ENCODE data around the gene RRP7A. TPM values are rescaled to one million over a fixed set of nuclear protein-coding genes. Genes with fewer than 3 reads are reported as not detected.
"Not testable (repeated sequence)": the region's sequence is repeated elsewhere in the genome, so short reads cannot be mapped to it uniquely, and the experiment has no call there.

RRP7A gene
- total RNA-seq, 4 donors from 2014 or later = 20.2 to 27.8 (median 26.8) TPM

- 77 to 100% methylated on average over 1 to 4 of the region's 26 CpGs for WGBS, 2 donors
- H3K4me1 ChIP-seq = peaks cover 19 to 20% of the 10 kb centered on the region in 2 donors
- intact Hi-C loops (cut with DNase I) = no loop called here
- H3K27ac ChIP-seq = no peak overlapping the region
- no peaks in the 10 kb centered on the region for H3K36me3 ChIP-seq
- no peaks in the 10 kb centered on the region for H3K9me3 ChIP-seq
- TF ChIP-seq POLR2A (IDR thresholded peaks at IDR 0.05) = no peak
- TF ChIP-seq, protein P1, sequence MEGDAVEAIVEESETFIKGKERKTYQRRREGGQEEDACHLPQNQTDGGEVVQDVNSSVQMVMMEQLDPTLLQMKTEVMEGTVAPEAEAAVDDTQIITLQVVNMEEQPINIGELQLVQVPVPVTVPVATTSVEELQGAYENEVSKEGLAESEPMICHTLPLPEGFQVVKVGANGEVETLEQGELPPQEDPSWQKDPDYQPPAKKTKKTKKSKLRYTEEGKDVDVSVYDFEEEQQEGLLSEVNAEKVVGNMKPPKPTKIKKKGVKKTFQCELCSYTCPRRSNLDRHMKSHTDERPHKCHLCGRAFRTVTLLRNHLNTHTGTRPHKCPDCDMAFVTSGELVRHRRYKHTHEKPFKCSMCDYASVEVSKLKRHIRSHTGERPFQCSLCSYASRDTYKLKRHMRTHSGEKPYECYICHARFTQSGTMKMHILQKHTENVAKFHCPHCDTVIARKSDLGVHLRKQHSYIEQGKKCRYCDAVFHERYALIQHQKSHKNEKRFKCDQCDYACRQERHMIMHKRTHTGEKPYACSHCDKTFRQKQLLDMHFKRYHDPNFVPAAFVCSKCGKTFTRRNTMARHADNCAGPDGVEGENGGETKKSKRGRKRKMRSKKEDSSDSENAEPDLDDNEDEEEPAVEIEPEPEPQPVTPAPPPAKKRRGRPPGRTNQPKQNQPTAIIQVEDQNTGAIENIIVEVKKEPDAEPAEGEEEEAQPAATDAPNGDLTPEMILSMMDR (IDR thresholded peaks at IDR 0.05) = no peak
- no peaks in the 10 kb centered on the region for H3K27me3 ChIP-seq
- DNase-seq = no peak
- H3K4me3 ChIP-seq (replicated peaks in 1 of 3) = no peak overlapping the region
Measured at GRCh38 chr22:42500836-42501179, 18.8 kb downstream of the RRP7A start.

- no peak overlapping the region for H3K4me3 ChIP-seq (replicated peaks in 1 of 3)
- H3K27me3 ChIP-seq = no peaks in the 10 kb centered on the region
- H3K4me1 ChIP-seq = peaks cover 20 to 23% of the 10 kb centered on the region in 2 donors
- H3K36me3 ChIP-seq = no peaks in the 10 kb centered on the region
- peak; percentile 60 to 62 for DNase-seq
- no peaks in the 10 kb centered on the region for H3K9me3 ChIP-seq
- TF ChIP-seq, protein P1 (IDR thresholded peaks at IDR 0.05) = peak in 1 of 6 experiments; percentile 11
- peak in 1 of 2 donors; percentile 25 for TF ChIP-seq POLR2A (IDR thresholded peaks at IDR 0.05)
- intact Hi-C loops (cut with DNase I) = no loop called here
- H3K27ac ChIP-seq = no peak overlapping the region
- 0% methylated on average over 2 of the region's 56 CpGs; no CpG with 5 or more reads in 1 of the 2 donors for WGBS, 2 donors
Measured at GRCh38 chr22:42500161-42500835, 19.3 kb downstream of the RRP7A start.

GRCh38 chr22:42499773-42500160 is 19.8 kb downstream of the RRP7A start:
- peaks cover 20 to 28% of the 10 kb centered on the region in 2 donors for H3K4me1 ChIP-seq
- H3K27me3 ChIP-seq; DNase-seq; intact Hi-C loops (cut with DNase I); H3K27ac ChIP-seq; H3K4me3 ChIP-seq (replicated peaks in 1 of 3); H3K36me3 ChIP-seq; H3K9me3 ChIP-seq: not testable (repeated sequence)
- WGBS, 2 donors = 74 to 77% methylated on average over 14 to 15 of the region's 15 CpGs

DNA sequence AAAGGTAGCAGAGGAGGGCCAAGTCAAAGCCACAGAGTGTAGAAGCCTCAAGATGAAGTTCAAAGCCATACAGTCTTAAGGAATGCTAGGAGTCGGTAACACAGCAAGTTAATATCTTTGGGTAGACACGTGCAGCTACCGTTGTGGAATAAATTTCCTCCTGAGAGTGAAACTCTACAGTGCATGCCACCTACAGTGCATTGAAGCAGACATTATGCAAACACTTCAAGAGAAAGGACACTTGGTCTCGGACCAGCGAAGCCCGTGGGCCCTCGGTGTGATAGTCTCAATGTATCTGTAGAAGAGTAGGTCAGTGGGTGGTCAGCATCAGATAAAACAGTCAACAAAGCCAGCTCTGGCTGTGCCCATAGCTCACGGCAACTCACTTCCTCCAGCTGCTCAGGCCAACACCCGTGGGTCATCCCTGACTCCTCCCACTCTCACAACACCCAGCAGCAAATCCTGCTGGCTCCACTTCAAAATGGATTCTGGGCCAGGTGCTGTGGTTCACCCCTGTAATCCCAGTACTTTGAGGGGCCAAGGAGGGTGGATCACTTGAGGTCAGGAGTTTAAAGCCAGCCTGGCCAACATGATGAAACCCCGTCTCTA is 24.0 kb downstream of the RRP7A start:
- H3K36me3 ChIP-seq; H3K4me3 ChIP-seq (replicated peaks in 1 of 3); intact Hi-C loops (cut with DNase I); H3K9me3 ChIP-seq; H3K27me3 ChIP-seq: not testable (repeated sequence)
- peak overlapping the region in 2 of 3 donors; percentile 28 to 29 for H3K27ac ChIP-seq
- peaks cover 17 to 26% of the 10 kb centered on the region in 2 donors for H3K4me1 ChIP-seq
- peak; percentile 62 to 74 for DNase-seq
- WGBS, 2 donors = 27 to 30% methylated on average over 9 to 10 of the region's 10 CpGs

DNA sequence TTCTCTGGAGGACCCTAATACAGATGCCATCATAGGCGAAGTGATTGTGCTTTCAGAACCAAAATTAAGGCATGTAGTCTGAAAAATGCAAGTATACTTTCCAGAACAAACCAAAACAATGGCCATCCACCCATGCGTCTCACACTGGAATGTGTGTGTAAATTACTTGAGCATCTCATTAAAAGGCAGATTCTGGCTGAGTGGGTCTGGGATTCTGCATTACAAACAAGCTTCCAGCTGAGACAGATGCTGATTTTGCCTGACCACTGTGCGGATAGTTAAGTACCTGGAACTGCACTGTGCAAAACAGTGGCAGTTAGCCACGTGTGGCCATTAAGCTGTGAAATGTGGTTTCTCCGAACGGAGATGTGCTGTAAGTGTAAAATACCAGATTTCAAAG is 26.2 kb downstream of the RRP7A start:
- DNase-seq = no peak
- TF ChIP-seq, protein P1 (IDR thresholded peaks at IDR 0.05) = no peak
- no peak for TF ChIP-seq POLR2A (IDR thresholded peaks at IDR 0.05)

DNA sequence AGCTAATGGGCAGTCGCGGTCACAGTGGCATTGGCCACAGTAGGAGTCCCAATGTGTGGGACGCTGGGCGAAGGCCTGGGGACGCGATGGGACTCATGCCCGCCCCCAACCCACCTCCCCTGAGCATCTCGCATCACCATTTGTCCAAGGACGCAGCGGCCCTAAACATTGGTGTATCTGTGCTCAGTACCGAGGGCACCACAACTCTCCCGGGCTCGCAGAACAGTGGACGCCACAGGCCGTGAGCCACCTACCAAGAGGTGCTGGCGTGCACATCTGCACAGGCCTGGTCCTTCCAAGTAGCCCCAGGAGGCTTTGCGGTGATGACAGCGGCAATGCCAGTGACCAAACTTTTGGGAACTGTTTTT is 27.3 kb downstream of the RRP7A start:
- intact Hi-C loops (cut with DNase I) = no loop called here
- WGBS, 2 donors = 98 to 100% methylated on average over 6 to 18 of the region's 18 CpGs
- DNase-seq = no peak
- H3K27me3 ChIP-seq = no peaks in the 10 kb centered on the region
- TF ChIP-seq, protein P1 (IDR thresholded peaks at IDR 0.05) = no peak
- no peak for TF ChIP-seq POLR2A (IDR thresholded peaks at IDR 0.05)
- H3K36me3 ChIP-seq = no peaks in the 10 kb centered on the region
- H3K4me3 ChIP-seq (replicated peaks in 1 of 3) = no peak overlapping the region
- no peak overlapping the region for H3K27ac ChIP-seq
- H3K9me3 ChIP-seq = no peaks in the 10 kb centered on the region
- peaks cover 5 to 13% of the 10 kb centered on the region in 2 donors for H3K4me1 ChIP-seq

More for the DNA sequence above, 26.2 kb downstream of the RRP7A start:
- Histone ChIP-seq H3K9me3 (no peaks in the 10 kb centered on the region), H3K4me3 (replicated peaks in 1 of 3) (no peak overlapping the region), H3K4me1 (peaks cover 9 to 16% of the 10 kb centered on the region in 2 donors), H3K27ac (no peak overlapping the region), H3K27me3 (no peaks in the 10 kb centered on the region), H3K36me3 (no peaks in the 10 kb centered on the region)
- intact Hi-C loops (cut with DNase I) = no loop called here
- WGBS, 2 donors = 37% methylated on average over 6 of the region's 6 CpGs

Data from thyroid gland (tissue), 4 donors.